Left kidney (tissue), 8 donors: ENCODE data around the gene PI4K2B. TPM values are rescaled to one million over a fixed set of nuclear protein-coding genes. Genes with fewer than 3 reads are reported as not detected.
"Not testable (repeated sequence)": the region's sequence is repeated elsewhere in the genome, so short reads cannot be mapped to it uniquely, and the experiment has no call there.

Source experiments
- DNase-seq: peaks from one replicate; pipeline ENCODE4 v3.0.0-alpha.2; 2013
- long read RNA-seq, 8 donors: transcript quantifications; one replicate each; lab custom pipeline, GENCODE V29; 2026
- polyA plus RNA-seq: library from polyadenylated mRNA; unstranded; fragments of 120-200 nt; gene quantifications from one replicate; pipeline ENCODE4 v1.2.1, GENCODE V29; 2013; ENCODE audit not compliant: insufficient read length

The PI4K2B gene
- polyA plus RNA-seq: 18.8 TPM
- long read RNA-seq, donor 1, transcript PI4K2B-201 (10 exons, 3,540 nt): major isoform, 7 of 7 reads
- long read RNA-seq, donor 1, partial matches to known transcripts: 0 of 7 reads
- long read RNA-seq, donor 1, other reads (novel, unspliced or antisense): 0 of 7 reads
- long read RNA-seq, donor 2, partial matches to known transcripts: 0 of 3 reads
- long read RNA-seq, donor 2, other reads (novel, unspliced or antisense): 0 of 3 reads
- long read RNA-seq, donor 3: 0 reads
- long read RNA-seq, donor 4: 0 reads
- long read RNA-seq, donor 5, partial matches to known transcripts: 0 of 4 reads
- long read RNA-seq, donor 5, other reads (novel, unspliced or antisense): 0 of 4 reads
- long read RNA-seq, donor 6, partial matches to known transcripts: 0 of 3 reads
- long read RNA-seq, donor 6, other reads (novel, unspliced or antisense): 0 of 3 reads
- long read RNA-seq, donor 7, transcript PI4K2B-201 (10 exons, 3,540 nt): major isoform, 5 of 5 reads
- long read RNA-seq, donor 7, partial matches to known transcripts: 0 of 5 reads
- long read RNA-seq, donor 7, other reads (novel, unspliced or antisense): 0 of 5 reads
- long read RNA-seq, donor 8, partial matches to known transcripts: 0 of 1 reads
- long read RNA-seq, donor 8, other reads (novel, unspliced or antisense): 0 of 1 reads

DNA sequence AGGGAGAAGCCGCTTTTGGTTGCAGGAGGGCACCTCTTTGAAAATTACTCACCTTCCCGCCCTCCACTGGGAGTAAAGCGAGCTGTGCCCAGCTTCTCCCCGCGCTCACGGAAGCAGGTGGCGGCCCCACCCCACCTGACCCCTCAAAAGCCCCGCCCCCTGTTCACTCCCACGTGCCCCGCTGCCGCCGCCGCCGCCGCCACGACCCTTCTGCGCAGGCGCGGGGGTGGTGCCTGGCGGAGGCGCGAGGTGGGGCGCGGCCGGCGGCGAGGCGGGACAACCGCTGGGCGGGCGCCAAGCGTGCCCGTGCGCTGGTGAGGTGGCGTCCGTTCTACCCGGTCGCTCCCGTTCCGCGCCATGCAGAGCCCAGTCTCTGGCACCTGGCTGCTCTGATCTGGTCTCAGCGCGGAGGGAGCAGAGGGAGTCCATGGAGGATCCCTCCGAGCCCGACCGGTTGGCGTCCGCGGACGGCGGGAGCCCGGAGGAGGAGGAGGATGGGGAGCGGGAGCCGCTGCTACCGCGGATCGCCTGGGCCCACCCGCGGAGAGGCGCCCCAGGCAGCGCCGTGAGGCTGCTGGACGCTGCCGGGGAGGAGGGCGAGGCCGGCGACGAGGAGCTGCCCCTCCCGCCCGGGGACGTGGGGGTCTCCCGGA is at the start of gene PI4K2B:
Gene PI4K2B, plus strand, starts transcription at position 297 of the 653 bp plus-strand sequence. Its CDS starts 131 bp downstream, at position 428.
- peak; percentile 89 for DNase-seq

DNA sequence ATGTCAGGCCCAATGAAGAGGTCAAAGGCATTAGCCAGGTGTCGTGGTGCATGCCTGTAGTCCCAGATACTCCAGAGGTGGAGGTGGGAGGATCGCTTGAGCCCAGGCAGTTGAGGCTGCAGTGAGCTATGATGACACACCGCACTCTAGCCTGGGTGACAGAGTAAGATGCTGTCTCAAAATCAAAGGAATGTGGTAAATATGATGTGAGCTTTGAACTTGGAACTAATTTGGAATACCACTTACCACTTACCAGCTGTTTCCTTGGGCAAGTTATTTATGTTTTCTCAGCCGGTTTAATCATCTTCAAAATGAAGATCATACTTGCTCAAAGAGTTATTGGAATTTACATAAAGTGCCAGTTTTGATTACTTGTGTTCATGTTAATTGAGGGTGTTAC is 49.8 kb upstream of the PI4K2B start:
- no peak for DNase-seq

DNA sequence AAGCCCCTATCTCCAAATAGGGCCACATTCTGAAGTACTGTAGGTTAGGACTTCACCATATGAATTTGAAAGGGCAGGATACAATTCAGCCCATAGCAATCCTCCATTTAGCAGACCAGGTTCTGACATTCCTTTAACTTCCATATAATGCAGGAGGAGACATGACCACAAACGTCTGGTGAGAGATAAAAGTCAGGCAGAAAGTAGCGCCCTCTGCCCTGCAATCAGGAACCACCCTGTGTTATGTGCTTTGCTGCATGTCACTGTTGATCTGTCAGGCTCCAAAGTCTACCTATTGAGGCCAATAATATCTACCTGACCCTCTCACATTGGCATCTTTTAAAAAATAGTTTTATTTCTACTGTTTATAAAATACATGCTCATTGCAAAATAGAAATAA is 43.4 kb upstream of the PI4K2B start:
- no peak for DNase-seq

DNA sequence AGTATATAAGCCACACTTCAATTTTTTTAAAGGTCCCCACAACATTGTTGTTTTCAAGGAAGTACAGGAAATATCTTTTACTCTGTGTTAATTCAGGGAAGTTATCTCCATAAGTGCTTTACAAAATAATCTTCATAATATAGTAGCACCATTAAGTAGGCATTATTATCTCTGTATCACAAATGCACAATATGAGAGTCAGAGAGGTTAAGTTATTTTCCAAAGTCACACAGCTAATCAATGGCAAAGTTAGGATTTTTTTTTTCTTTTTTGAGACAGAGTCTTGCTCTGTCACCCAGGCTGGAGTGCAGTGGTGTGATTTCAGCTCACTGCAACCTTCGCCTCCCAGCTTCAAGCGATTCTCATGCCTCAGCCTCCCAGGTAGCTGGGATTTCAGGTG is 35.1 kb upstream of the PI4K2B start:
- DNase-seq: no peak

DNA sequence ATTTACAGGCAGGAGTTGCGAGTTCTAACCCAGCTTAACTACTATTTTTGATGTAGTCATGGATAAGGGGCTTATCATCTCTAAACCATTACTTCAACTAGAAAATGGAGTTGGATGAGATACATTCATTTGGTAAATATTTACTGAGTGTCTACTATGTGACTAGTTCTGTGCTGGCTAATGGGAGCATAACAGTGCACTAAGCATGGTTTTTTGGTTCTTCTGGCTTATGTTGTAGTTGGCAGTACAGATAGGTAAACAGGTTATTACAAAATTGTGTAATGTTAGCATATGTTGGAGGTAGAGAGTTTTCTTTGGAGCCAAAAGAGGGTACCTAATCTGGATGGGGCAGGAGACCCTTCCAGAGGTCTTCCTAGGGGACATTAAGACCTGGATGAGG is 25.8 kb upstream of the PI4K2B start:
- no peak for DNase-seq

DNA sequence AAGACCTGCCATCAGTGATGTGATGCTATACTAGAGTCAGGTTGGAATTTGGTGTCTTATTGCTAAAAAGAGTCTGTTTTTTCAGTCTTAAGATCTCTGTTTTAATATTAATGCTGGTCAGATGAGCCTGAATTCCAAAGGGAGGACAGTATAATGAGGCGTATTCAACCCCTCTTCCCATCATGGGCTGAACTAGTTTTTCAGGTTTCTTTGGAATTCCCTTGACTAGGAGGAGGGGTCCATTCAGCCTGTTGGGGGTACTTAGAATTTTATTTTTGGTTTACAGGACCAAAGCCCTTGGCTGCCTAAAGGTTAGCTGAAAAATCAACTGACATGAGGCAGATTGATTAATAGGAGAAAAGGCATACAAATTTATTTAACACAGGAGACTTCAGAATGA is 24.1 kb upstream of the PI4K2B start:
- DNase-seq: no peak

DNA sequence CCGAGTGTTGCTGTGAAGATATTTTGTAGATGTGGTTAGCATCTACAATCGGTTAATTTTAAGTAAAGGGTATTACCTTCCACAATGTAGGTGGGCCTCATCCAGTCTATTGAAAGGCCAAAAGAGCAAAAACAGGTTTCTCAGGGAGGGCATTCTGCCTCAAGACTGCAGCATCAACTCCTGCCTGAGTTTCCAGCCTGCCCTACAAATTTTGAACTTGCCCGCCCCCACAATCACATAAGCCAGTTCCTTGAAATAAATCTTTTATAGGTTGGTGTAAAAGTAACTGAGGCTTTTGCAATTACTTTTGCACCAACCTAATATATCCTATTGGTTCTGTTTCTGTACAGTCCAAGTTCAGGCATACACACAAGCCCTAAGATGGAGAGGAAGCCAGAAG is 22.1 kb upstream of the PI4K2B start:
- DNase-seq: no peak

DNA sequence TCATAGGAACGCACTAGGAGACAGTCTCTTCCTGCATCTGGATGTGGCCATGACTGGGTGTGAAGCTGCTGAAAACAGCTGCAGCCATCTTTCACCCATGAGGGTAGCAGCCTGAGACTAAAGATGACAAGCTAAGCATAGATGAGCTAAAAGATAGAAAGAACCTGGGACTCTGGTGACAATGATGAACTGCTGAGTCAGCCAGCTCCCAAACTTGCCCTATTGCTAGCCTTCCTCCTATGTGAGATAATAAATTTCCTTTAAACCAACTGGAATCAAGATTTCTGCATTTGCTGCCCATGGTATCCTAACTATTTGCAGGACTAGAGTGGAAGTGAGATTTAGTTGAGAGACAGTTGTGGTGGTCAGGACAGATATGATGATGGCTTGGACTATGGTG is 21.0 kb upstream of the PI4K2B start:
- DNase-seq: no peak

DNA sequence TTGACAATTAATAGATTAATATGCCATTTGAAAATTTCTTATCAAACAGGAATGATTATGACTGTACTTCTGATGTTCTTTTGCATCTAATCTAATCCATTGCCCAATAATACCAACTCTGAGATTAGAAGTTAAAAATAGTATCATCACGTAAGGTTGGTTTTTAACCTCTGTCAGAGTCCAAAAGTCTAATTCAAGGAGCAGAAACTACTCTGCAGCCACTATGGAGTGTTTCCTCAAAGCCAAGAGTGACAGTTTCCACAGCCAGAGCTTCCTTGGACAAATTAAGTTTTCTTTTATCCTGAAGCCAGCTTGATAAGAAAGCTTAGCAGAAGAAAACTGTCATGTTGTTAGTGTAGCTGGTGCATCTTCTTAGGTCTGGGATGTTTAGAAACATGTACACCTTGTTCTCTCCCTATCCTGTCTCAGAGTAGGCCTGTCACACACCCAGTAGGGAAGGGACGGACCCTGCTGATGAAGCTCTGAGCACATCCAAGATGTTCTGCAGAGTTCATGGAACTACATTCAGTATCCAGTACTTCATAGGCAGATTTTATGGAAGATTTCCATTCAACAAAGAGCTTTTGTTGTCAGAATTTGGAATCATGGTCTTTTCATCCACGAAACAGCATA is 20.4 kb upstream of the PI4K2B start:
- no peak for DNase-seq

DNA sequence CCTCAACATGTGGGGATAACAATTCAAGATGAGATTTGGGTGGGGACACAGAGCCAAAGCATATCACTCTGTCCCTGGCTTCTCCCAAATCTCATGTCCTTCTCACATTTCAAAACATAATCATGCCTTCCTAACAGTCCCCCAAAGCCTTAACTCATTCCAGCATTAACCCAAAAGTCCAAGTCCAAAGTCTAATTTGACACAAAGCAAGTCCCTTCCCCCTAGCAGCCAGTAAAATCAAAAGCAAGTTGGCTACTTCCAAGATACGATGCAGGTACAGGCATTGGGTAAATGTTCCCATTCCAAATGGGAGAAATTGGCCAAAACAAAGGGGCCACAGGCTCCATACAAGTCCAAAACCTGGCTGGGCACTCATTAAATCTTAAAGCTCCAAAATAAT is 19.1 kb upstream of the PI4K2B start:
- not testable (repeated sequence) for DNase-seq

DNA sequence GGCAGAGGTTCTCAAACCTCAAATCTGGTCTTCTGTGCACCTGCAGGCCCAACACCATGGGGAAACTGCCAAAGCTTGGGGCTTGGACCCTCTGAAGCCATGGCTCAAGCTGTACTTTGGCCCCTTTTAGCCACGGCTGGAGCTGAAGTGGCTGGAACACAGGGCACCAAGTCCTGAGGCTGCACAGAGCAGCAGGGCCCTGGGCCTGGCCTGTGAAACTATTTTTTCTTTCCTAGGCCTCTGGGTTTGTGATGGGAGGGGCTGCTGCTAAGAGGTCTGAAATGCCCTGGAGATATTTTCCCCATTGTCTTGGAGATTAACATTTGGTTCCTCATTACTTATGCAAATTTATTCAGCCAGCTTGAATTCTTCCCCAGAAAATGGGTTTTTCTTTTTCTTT is 18.3 kb upstream of the PI4K2B start:
- no peak for DNase-seq

DNA sequence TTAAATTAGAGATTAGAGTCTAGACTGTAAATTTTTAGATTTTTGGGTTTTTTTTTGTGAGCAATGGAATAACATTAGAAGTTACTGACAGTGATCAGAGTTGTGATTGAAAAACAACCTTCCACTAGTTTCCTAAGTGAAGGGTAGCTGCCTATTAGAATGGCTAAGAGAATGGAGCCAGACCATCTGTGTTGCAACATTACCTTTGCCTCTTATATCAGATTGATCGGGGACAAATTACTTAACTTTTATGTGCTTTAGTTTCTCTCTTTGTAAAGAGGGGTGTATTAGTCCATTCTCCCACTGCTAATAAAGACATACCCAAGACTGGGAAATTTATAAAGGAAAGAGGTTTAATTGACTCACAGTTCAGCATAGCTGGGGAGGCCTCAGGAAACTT is 12.5 kb upstream of the PI4K2B start:
- DNase-seq: no peak

DNA sequence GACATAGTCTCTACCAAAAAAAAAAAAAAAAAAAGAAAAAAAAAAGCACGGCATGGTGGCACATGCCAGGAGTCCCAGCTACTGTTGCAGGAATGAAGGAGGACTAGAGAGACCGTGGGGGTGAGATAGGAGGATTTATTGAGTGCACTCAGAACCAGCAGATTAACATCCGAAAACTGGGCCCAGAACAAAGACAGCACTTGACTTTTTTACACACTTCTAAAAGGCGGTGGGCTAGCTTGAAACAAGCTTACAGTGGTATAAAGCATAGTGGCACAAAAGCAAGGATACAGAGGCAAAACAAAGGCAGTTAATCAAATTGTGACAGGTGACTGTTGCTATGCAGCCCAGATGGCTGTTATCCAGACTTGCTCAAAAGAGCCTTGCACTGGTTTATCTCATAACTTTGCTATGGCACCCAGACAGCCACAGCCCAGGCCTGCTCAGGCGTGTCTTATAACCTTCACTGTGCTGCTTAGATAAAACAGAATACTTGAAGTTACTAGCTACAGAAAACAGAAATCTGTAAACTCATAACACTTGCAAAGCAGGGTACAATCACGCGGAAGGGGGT is 9.9 kb upstream of the PI4K2B start:
- no peak for DNase-seq

DNA sequence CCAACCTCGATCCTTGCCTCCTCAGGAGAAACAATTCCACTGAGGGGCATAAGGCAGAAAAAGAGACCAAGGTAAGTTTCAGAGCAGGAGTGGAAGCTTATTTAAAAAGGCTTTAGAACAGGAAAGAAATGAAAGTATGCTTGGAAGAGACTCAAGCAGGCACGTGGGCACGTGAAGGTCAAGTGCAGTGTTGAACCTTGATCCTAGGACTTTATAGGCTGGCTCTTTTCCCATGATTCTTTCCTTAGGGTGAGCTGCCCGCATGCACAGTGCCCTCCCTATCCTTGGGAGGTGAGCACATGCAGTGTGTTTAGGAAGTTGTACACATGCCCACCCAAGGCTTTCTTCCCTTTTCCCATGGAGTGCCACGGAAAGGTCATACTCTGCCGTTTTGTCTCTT is 4.0 kb upstream of the PI4K2B start:
- DNase-seq: no peak

DNA sequence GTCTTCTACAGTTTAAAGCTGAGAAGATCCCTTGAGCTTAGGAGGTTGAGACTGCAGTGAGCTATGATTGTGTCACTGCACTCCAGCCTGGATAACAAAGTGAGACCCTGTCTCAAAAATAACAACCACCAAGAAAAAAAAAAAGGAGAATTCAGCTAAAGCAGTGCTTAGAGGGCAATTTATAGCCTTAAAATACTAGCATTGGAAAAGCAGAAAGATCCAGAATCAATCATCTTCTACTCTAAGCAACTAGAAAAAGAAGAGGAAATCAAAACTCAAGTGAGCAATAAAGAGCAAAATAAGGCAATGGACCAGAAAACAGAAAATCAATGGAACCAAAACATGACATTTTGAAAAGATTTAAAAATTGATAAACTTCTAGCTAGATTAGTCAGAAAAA is 639 bp upstream of the PI4K2B start:
- DNase-seq: no peak

DNA sequence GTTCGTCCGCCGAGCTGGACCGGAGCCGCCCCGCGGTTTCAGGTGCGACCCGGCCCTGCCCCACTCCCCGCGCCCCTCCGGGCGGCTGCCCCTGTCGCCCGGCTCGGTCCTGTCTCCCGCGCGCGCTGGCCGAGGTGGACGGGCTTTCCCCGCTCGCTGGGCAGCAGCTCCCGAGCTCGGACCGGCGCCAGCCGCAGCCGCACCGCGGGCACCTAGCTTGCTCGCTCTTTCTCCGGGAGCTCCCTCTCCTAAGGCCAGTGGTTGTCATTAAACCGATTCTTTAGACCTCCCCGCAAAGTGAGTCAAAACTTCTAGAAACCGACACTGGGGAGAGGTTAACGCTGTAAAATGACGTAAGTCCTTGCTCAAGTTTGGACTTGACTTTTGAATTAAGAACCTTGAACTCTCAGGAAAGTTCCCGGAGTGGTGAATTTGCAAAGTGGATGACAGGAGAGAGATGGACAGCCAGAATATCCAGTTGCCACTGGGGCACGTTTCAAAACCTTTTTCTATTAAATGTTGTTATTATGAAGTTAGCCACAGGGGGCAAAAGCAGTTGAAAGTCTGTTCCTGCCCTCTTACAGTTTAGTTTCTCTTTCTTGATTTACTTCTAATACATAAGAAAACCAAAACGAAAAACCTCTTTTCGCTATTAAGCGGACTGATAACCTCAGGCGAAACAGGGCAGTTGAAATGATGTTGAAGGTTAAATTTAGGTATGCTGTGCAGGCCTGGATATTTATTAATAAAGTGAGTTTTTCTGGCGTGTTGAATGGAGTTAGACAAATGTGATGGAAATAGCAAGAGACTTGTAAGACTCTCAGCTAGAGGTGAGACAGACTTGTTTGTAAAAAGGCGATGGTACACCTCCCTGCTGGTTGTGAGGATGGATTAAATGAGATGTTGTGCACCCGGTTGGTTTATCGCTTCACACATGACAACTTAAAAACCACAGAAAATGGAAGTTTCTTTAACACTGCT is 847 bp downstream of the PI4K2B start:
- DNase-seq: peak; percentile 70

DNA sequence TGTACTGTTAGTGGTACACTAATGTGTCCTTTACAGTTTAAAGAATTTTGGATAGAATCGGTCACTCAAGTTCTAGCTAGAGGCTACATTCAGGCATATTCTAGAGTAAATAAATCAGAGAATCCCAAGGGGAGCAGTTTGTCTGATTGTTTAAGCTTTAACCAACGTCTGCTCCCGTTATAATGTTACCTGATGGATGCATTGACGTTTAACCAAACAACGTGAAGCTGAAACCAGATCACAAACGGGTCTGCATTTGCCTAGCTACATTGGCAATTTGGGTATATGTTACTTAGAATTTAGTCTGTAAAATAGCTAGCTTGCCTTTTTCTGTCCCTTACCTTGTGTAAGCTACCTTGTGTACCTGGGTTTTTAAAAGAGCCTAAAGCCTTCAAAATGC is 1.6 kb downstream of the PI4K2B start:
- peak; percentile 1 for DNase-seq

DNA sequence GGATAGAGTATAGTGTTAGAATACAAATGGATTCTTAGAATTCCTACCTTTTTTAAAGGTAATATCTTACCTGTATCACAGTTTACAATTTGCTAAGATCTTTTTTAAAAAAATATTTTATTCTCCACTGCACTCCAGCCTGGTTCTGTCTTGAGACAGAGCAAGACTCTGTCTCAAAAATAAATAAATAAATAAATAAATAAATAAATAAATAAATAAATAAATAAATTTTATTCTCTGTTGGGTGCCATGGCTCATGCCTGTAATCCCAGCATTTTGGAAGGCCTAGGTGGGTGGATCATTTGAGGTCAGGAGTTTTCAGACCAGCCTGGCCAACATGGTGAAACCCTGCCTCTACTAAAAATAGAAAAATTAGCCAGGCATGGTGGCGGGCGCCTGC is 2.2 kb downstream of the PI4K2B start:
- not testable (repeated sequence) for DNase-seq

DNA sequence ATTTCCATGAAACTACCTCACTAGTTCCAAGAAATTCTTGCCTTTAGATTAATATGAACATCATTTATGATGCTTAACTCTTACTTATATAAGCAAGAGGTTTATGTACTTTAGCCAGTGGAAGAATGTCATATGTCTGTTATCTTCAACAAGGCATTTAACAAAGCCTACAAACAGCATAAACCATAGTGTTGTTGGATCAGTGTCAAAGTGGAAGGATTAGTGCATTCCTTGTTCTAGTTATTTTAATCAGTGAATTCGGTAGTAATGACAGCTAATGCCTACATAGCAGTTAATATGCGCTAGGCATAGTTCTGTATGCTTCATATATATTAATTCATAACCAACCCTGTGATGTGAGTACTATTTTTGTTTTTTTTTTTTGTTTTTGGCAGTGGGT is 3.1 kb downstream of the PI4K2B start:
- no peak for DNase-seq

DNA sequence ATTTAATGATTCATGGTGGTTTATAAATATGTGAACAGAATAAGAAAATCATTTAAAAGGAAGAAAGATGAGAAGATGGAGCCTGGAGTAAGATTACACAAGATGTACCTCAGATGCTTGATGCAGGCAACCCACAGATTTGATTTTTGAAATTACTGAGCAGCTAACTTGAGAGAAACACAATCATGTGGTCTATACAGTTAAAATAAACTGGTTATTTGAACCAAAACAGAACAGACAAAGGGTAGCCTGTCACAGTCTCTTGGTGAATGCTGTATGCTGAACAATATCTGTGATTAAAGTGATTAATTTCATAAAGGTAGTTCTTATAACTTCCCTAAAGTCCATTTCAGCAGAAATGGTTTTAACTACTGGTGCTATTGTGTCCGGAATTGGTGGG is 4.2 kb downstream of the PI4K2B start:
- no peak for DNase-seq

DNA sequence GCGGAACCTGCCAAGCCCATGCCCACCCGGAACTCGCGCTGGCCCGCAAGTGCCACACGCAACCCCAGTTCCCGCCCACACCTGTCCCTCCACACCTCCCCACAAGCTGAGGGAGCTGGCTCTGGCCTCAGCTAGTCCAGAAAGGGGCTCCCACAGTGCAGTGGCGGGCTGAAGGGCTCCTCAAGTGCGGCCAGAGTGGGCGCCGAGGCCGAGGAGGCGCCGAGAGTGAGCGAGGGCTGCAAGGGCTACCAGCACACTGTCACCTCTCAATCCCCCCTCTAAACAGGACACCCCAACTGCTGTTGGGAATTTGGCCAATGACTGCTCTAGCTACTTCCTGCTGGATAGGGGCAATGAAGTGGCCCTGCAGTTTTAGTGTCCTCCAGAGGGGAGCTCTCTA is 5.7 kb downstream of the PI4K2B start:
- not testable (repeated sequence) for DNase-seq
